ENCODE data around the gene ITPRIP. TPM values are rescaled to one million over a fixed set of nuclear protein-coding genes. Genes with fewer than 3 reads are reported as not detected.

The ITPRIP gene
- total RNA-seq, 3 donors from 2014 or later (not counting 1 experiment from before 2014, with no cell fraction given), result 172 to 225 (median 176) TPM

GRCh38 chr10:104307576-104308438 lies 30.5 kb downstream of the ITPRIP start:
- H3K4me1 Mint-ChIP-seq, result peaks cover 85 to 87% of the 10 kb centered on the region in 2 donors
- no peaks in the 10 kb centered on the region for H3K27me3 ChIP-seq (ENCODE audit: control insufficient read depth, insufficient read depth, low read length)
- peak in 1 of 2 donors; percentile 23 for DNase-seq
- WGBS (ENCODE audit: insufficient coverage), result 70% methylated on average over 9 of the region's 10 CpGs
- peak overlapping the region; percentile 39 for H3K27ac ChIP-seq (ENCODE audit: low read length)
- peak overlapping the region; percentile 86 to 90 for H3K27ac Mint-ChIP-seq
- peaks cover 83% of the 10 kb centered on the region for H3K4me1 ChIP-seq (ENCODE audit: control insufficient read depth, insufficient read depth, low read length)
- peaks cover 6% of the 10 kb centered on the region for H3K9me3 ChIP-seq (ENCODE audit: control insufficient read depth, insufficient read depth, low read length)
- H3K36me3 Mint-ChIP-seq, result no peaks in the 10 kb centered on the region
- H3K9me3 Mint-ChIP-seq, result peaks cover 0 to 6% of the 10 kb centered on the region in 2 donors
- no peak overlapping the region for H3K4me3 ChIP-seq (ENCODE audit: low read length)
- peak overlapping the region; percentile 64 for H3K4me3 Mint-ChIP-seq
- peaks cover 26% of the 10 kb centered on the region for H3K36me3 ChIP-seq (ENCODE audit: control insufficient read depth, insufficient read depth, low read length)
- H3K27me3 Mint-ChIP-seq (ENCODE audit: low read depth in 2 of 2), result no peaks in the 10 kb centered on the region
- no peak for ATAC-seq
- TF ChIP-seq CTCF (IDR thresholded peaks at IDR 0.05), result no peak
- intact Hi-C loops (cut with micrococcal nuclease), result loop anchor here (2.0 kb wide), 1 partner anchor 15 kb away; no protein-coding TSS in a partner anchor

GRCh38 chr10:104306897-104307296 lies 31.4 kb downstream of the ITPRIP start:
- TF ChIP-seq CTCF (IDR thresholded peaks at IDR 0.05), result no peak
- 96% methylated on average over 3 of the region's 3 CpGs for WGBS (ENCODE audit: insufficient coverage)
- H3K36me3 ChIP-seq (ENCODE audit: control insufficient read depth, insufficient read depth, low read length), result peaks cover 17% of the 10 kb centered on the region
- intact Hi-C loops (cut with micrococcal nuclease), result no loop called here
- peaks cover 92% of the 10 kb centered on the region for H3K4me1 ChIP-seq (ENCODE audit: control insufficient read depth, insufficient read depth, low read length)
- H3K4me1 Mint-ChIP-seq, result peaks cover 90 to 92% of the 10 kb centered on the region in 2 donors
- H3K27ac Mint-ChIP-seq, result peak overlapping the region; percentile 86 to 90
- DNase-seq (no peak), ATAC-seq (no peak)
- H3K36me3 Mint-ChIP-seq, result no peaks in the 10 kb centered on the region
- H3K27me3 Mint-ChIP-seq (ENCODE audit: low read depth in 2 of 2), result no peaks in the 10 kb centered on the region
- peaks cover 0 to 6% of the 10 kb centered on the region in 2 donors for H3K9me3 Mint-ChIP-seq
- no peak overlapping the region for H3K4me3 ChIP-seq (ENCODE audit: low read length)
- H3K9me3 ChIP-seq (ENCODE audit: control insufficient read depth, insufficient read depth, low read length), result peaks cover 6% of the 10 kb centered on the region
- no peaks in the 10 kb centered on the region for H3K27me3 ChIP-seq (ENCODE audit: control insufficient read depth, insufficient read depth, low read length)
- peak overlapping the region; percentile 86 for H3K4me3 Mint-ChIP-seq
- no peak overlapping the region for H3K27ac ChIP-seq (ENCODE audit: low read length)

GRCh38 chr10:104304927-104305326 lies 33.3 kb downstream of the ITPRIP start:
- no peak for ATAC-seq
- Histone ChIP-seq H3K9me3 (ENCODE audit: control insufficient read depth, insufficient read depth, low read length) (peaks cover 6% of the 10 kb centered on the region), H3K27me3 (ENCODE audit: control insufficient read depth, insufficient read depth, low read length) (no peaks in the 10 kb centered on the region), H3K4me1 (ENCODE audit: control insufficient read depth, insufficient read depth, low read length) (peaks cover 98% of the 10 kb centered on the region), H3K36me3 (ENCODE audit: control insufficient read depth, insufficient read depth, low read length) (peaks cover 2% of the 10 kb centered on the region), H3K27ac (ENCODE audit: low read length) (peak overlapping the region; percentile 70), H3K4me3 (ENCODE audit: low read length) (no peak overlapping the region)
- H3K27ac Mint-ChIP-seq, result peak overlapping the region; percentile 82 to 90
- H3K4me1 Mint-ChIP-seq, result peaks cover 92 to 97% of the 10 kb centered on the region in 2 donors
- intact Hi-C loops (cut with micrococcal nuclease), result loop anchor here (1.0 kb wide), 2 partner anchors 14 to 45 kb away; no protein-coding TSS in a partner anchor
- DNase-seq, result no peak
- H3K36me3 Mint-ChIP-seq, result no peaks in the 10 kb centered on the region
- TF ChIP-seq CTCF (IDR thresholded peaks at IDR 0.05), result no peak
- WGBS (ENCODE audit: insufficient coverage), result 83% methylated on average over 7 of the region's 8 CpGs
- peaks cover 0 to 6% of the 10 kb centered on the region in 2 donors for H3K9me3 Mint-ChIP-seq
- H3K27me3 Mint-ChIP-seq (ENCODE audit: low read depth in 2 of 2), result no peaks in the 10 kb centered on the region
- peak overlapping the region; percentile 79 for H3K4me3 Mint-ChIP-seq

All from natural killer cell (primary cell).